SK-N-MC (cell line): ENCODE measurements around the gene BRD3OS.

ENCODE experiments used
- EZH2 ChIP-seq: fragments of 200-600 bp; sonication (generic); IDR thresholded peaks from one replicate; pipeline ENCODE4 v1.6.1; 2017; ENCODE audit warnings: antibody characterized with exemption
- POLR2AphosphoS5 ChIP-seq: IDR thresholded peaks from 2 replicates; pipeline ENCODE4 v1.6.1; 2012; ENCODE audit warnings: mild to moderate bottlenecking, low read depth, low read length, borderline replicate concordance

GRCh38 chr9:133981589-133981957 is 43.7 kb upstream of the BRD3OS start:
- no peak for TF ChIP-seq EZH2
- no peak for TF ChIP-seq POLR2AphosphoS5
